ENCODE results near the gene TIMELESS. TPM values are rescaled to one million over a fixed set of nuclear protein-coding genes. Genes with fewer than 3 reads are reported as not detected.
"Not testable (repeated sequence)": the region's sequence is repeated elsewhere in the genome, so short reads cannot be mapped to it uniquely, and the experiment has no call there.

Gene TIMELESS, protein sequence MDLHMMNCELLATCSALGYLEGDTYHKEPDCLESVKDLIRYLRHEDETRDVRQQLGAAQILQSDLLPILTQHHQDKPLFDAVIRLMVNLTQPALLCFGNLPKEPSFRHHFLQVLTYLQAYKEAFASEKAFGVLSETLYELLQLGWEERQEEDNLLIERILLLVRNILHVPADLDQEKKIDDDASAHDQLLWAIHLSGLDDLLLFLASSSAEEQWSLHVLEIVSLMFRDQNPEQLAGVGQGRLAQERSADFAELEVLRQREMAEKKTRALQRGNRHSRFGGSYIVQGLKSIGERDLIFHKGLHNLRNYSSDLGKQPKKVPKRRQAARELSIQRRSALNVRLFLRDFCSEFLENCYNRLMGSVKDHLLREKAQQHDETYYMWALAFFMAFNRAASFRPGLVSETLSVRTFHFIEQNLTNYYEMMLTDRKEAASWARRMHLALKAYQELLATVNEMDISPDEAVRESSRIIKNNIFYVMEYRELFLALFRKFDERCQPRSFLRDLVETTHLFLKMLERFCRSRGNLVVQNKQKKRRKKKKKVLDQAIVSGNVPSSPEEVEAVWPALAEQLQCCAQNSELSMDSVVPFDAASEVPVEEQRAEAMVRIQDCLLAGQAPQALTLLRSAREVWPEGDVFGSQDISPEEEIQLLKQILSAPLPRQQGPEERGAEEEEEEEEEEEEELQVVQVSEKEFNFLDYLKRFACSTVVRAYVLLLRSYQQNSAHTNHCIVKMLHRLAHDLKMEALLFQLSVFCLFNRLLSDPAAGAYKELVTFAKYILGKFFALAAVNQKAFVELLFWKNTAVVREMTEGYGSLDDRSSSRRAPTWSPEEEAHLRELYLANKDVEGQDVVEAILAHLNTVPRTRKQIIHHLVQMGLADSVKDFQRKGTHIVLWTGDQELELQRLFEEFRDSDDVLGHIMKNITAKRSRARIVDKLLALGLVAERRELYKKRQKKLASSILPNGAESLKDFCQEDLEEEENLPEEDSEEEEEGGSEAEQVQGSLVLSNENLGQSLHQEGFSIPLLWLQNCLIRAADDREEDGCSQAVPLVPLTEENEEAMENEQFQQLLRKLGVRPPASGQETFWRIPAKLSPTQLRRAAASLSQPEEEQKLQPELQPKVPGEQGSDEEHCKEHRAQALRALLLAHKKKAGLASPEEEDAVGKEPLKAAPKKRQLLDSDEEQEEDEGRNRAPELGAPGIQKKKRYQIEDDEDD
- polyA plus RNA-seq: 1.4 to 3.5 TPM (median 2.6 TPM) in 3 replicates
- 4.1 TPM for polyA plus RNA-seq (2011; ENCODE audit: low read depth)
- polyA plus RNA-seq (2011; cell fraction: cytosol; rRNA removed): 1.9 and 2.3 TPM in 2 replicates
- 7.8 and 9.1 TPM in 2 replicates for polyA plus RNA-seq (2011; cell fraction: nucleus; rRNA removed)
- polyA plus RNA-seq (2012; ENCODE audit: low replicate concordance): 2.3 and 11.3 TPM in 2 replicates
- 1.9 to 9.9 TPM (median 3.5 TPM) in 3 replicates for polyA minus RNA-seq
- polyA minus RNA-seq (2011; cell fraction: cytosol; rRNA and poly(A)+ RNA removed): 2.7 TPM
- 1.1 and 2.6 TPM in 2 replicates for polyA minus RNA-seq (2011; cell fraction: nucleus; rRNA and poly(A)+ RNA removed)

DNA sequence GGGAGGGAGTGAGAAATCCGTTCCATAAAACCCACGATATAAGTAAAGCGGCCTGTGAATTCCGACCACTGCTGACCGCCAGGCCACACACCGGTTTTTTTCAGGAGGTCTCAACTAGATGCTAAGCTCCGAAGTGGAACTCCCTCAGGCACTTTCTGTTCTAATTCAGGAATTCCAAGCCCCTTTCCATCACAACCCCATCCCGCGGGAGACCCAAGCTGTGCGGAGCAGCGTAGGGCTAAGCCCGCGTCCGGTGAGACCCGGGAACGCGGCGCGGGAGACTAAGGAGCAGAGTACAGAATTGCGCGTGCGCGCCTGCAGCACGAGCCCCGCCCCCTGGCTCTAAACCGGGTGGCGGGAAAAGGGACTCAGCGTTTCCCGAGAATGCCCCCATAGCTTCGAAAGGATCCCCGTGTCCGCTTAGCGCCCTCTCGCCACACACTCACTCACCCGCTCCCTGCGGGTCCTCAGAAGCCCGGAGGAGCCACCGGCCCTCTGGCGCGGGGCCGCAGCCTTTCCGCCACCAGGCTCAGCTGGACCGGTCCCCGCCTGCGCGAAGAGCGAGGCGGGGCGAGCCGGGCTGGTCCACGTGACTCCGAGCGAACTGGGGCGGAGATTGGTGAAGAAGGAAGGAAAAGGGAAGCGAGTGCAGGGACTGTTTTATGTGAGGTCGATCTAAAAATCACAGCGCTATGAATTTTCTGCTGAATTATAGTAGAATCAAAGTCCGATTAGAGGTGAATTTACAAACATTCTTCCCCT is at the start of gene TIMELESS:
Gene TIMELESS, minus strand, starts transcription at position 567 of the 762 bp plus-strand sequence. CDS start 15,256 bp downstream, outside the sequence.
- DNase-seq (ENCODE audit: low read depth, low spot score) (no peak), FAIRE-seq (no peak)
- H3K79me2 ChIP-seq (ENCODE audit: control insufficient read depth, insufficient read depth, low read length): no peaks in the 10 kb centered on the region
- no peaks in the 10 kb centered on the region for H3K9me3 ChIP-seq (ENCODE audit: control insufficient read depth, low read depth, low read length)
- no peaks in the 10 kb centered on the region for H3K9me1 ChIP-seq (ENCODE audit: control insufficient read depth, extremely low read depth, insufficient read depth, low read length)
- peak within 1 kb of the TSS; percentile 74 for H3K9ac ChIP-seq (ENCODE audit: control insufficient read depth, extremely low read depth, insufficient read depth, low read length)
- H3K36me3 ChIP-seq (ENCODE audit: control insufficient read depth in 2 of 2, extremely low read depth in 1 of 2, insufficient read depth in 2 of 2, low read length in 2 of 2): no peaks in the 10 kb centered on the region
- no peaks in the 10 kb centered on the region for H3K27me3 ChIP-seq (ENCODE audit: control insufficient read depth, extremely low read depth, insufficient read depth, low read length)
- peaks cover 4% of the 10 kb centered on the region for H3K4me1 ChIP-seq (ENCODE audit: control insufficient read depth, extremely low read depth, insufficient read depth, low read length)
- peak within 1 kb of the TSS; percentile 86 for H2AFZ ChIP-seq (ENCODE audit: control insufficient read depth, low read length)
- dilution Hi-C loops (cut with MboI; ENCODE audit: extremely low pct_ligation_motif_present, low sequenced_read_pairs): no loop called here
- H4K20me1 ChIP-seq (ENCODE audit: control insufficient read depth, extremely low read depth, insufficient read depth, low read length): no peaks in the 10 kb centered on the region
- TF ChIP-seq EZH2 (IDR thresholded peaks at IDR 0.05; ENCODE audit: low read length): no peak
- TF ChIP-seq, protein P1, sequence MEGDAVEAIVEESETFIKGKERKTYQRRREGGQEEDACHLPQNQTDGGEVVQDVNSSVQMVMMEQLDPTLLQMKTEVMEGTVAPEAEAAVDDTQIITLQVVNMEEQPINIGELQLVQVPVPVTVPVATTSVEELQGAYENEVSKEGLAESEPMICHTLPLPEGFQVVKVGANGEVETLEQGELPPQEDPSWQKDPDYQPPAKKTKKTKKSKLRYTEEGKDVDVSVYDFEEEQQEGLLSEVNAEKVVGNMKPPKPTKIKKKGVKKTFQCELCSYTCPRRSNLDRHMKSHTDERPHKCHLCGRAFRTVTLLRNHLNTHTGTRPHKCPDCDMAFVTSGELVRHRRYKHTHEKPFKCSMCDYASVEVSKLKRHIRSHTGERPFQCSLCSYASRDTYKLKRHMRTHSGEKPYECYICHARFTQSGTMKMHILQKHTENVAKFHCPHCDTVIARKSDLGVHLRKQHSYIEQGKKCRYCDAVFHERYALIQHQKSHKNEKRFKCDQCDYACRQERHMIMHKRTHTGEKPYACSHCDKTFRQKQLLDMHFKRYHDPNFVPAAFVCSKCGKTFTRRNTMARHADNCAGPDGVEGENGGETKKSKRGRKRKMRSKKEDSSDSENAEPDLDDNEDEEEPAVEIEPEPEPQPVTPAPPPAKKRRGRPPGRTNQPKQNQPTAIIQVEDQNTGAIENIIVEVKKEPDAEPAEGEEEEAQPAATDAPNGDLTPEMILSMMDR (optimal IDR thresholded peaks at IDR 0.05 in 1 of 3, IDR thresholded peaks at IDR 0.05 in 1 of 3, conservative IDR thresholded peaks at IDR 0.05 in 1 of 3; ENCODE audit: extremely low read depth in 1 of 3, insufficient read depth in 2 of 3, low read length in 3 of 3): no peak
- peak within 1 kb of the TSS; percentile 70 for H3K27ac ChIP-seq (ENCODE audit: control insufficient read depth, insufficient read depth, low read length)
- H3K4me3 ChIP-seq (ENCODE audit: control insufficient read depth in 2 of 3, extremely low read depth in 1 of 3, insufficient read depth in 2 of 3, low read depth in 1 of 3, low read length in 3 of 3): peak within 1 kb of the TSS; percentile 72 to 88 (median 82)
- H3K4me2 ChIP-seq (ENCODE audit: control insufficient read depth, extremely low read depth, insufficient read depth, low read depth, low read length): peak within 1 kb of the TSS; percentile 88

DNA sequence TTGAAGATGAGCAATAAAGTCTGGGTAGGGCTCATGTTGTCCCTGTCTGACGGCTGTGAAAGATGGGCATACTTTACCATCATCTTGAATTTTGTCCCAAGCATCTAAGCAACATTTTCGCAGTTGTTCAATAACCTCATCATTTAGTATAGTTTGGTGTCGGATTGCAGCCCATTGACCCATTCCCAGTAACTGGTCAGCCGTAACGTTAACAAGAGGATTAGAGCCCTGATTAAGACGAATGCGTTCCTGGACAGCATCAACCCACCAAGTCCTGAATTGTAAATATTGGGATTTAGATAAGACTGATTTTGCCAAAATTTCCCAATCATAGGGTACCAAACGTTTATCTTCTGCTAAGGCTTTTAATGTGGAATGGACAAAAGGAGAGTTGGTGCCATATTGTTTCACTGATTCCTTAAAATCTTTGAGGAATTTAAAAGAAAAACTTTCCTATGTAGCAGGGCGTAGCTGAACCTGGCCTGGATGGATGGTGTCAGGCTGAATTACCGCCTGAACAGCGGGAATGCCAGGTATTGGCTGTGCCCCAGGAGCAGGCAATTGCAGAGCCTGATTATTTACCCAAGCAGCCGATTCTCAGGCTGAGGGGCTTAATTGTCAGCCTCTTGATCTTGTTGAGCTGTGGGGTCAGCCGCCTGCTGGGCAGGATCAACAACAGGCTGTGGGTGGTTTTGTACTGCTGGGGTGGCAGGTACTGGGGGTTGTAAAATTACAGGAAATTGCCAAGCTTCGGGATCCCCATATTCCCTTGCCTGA is 49.1 kb upstream of the TIMELESS start:
- H3K36me3 ChIP-seq (ENCODE audit: control insufficient read depth in 2 of 2, extremely low read depth in 1 of 2, insufficient read depth in 2 of 2, low read length in 2 of 2); H3K27me3 ChIP-seq (ENCODE audit: control insufficient read depth, extremely low read depth, insufficient read depth, low read length); H4K20me1 ChIP-seq (ENCODE audit: control insufficient read depth, extremely low read depth, insufficient read depth, low read length); H2AFZ ChIP-seq (ENCODE audit: control insufficient read depth, low read length); H3K79me2 ChIP-seq (ENCODE audit: control insufficient read depth, insufficient read depth, low read length); H3K9me3 ChIP-seq (ENCODE audit: control insufficient read depth, low read depth, low read length); H3K9me1 ChIP-seq (ENCODE audit: control insufficient read depth, extremely low read depth, insufficient read depth, low read length); H3K4me1 ChIP-seq (ENCODE audit: control insufficient read depth, extremely low read depth, insufficient read depth, low read length); FAIRE-seq; dilution Hi-C loops (cut with MboI; ENCODE audit: extremely low pct_ligation_motif_present, low sequenced_read_pairs); DNase-seq (ENCODE audit: low read depth, low spot score); H3K9ac ChIP-seq (ENCODE audit: control insufficient read depth, extremely low read depth, insufficient read depth, low read length); H3K4me3 ChIP-seq (ENCODE audit: control insufficient read depth in 2 of 3, extremely low read depth in 1 of 3, insufficient read depth in 2 of 3, low read depth in 1 of 3, low read length in 3 of 3); H3K27ac ChIP-seq (ENCODE audit: control insufficient read depth, insufficient read depth, low read length); H3K4me2 ChIP-seq (ENCODE audit: control insufficient read depth, extremely low read depth, insufficient read depth, low read depth, low read length): not testable (repeated sequence)
